Fibroblast of skin of right quadriceps (primary cell): ENCODE results near the gene FAM193A.
"Not testable (repeated sequence)": the region's sequence is repeated elsewhere in the genome, so short reads cannot be mapped to it uniquely, and the experiment has no call there.

Source experiments
- DNase-seq: peaks from one replicate; pipeline ENCODE4 v3.0.0-alpha.2; 2013

FAM193A gene

GRCh38 chr4:2754848-2755819 lies 218.7 kb downstream of the FAM193A start:
- DNase-seq, result no peak

- peak; percentile 68 for DNase-seq
Observed at GRCh38 chr4:2755821-2756690, 219.6 kb downstream of the FAM193A start, which contains the start of gene TNIP2. TNIP2 (minus strand) TSS chr4:2756336; CDS start chr4:2756289, 47 bp downstream.

- no peak for DNase-seq
Observed at GRCh38 chr4:2756691-2757350, 220.4 kb downstream of the FAM193A start.

- DNase-seq, result no peak
Observed at GRCh38 chr4:2757426-2757825, 221.0 kb downstream of the FAM193A start.

- DNase-seq, result no peak
Observed at GRCh38 chr4:2761035-2761923, 224.8 kb downstream of the FAM193A start.

- DNase-seq, result no peak
Observed at GRCh38 chr4:2762048-2762447, 225.6 kb downstream of the FAM193A start.

GRCh38 chr4:2762486-2763370 lies 226.3 kb downstream of the FAM193A start:
- not testable (repeated sequence) for DNase-seq

GRCh38 chr4:2763511-2763967 lies 227.1 kb downstream of the FAM193A start:
- no peak for DNase-seq

GRCh38 chr4:2765832-2766526 lies 229.5 kb downstream of the FAM193A start:
- no peak for DNase-seq

GRCh38 chr4:2767046-2767704 lies 230.7 kb downstream of the FAM193A start:
- no peak for DNase-seq

- no peak for DNase-seq
Observed at GRCh38 chr4:2767705-2768074, 231.2 kb downstream of the FAM193A start.

GRCh38 chr4:2768124-2768523 lies 231.7 kb downstream of the FAM193A start:
- no peak for DNase-seq

- no peak for DNase-seq
Observed at GRCh38 chr4:2768921-2769336, 232.5 kb downstream of the FAM193A start.

GRCh38 chr4:2771264-2771663 lies 234.8 kb downstream of the FAM193A start:
- no peak for DNase-seq

- not testable (repeated sequence) for DNase-seq
Observed at GRCh38 chr4:2780643-2781042, 244.2 kb downstream of the FAM193A start.

- DNase-seq, result no peak
Observed at GRCh38 chr4:2781911-2782310, 245.5 kb downstream of the FAM193A start.
